HCT116 (cell line): ENCODE results near the gene STAU1. TPM values are rescaled to one million over a fixed set of nuclear protein-coding genes. Genes with fewer than 3 reads are reported as not detected.
"Not testable (repeated sequence)": the region's sequence is repeated elsewhere in the genome, so short reads cannot be mapped to it uniquely, and the experiment has no call there.

Experiments
- ATAC-seq: fragments of 200-7000 bp; cut with Tn5 transposase; 2 replicates; pipeline ENCODE4 v1.9.1; 2020; ENCODE audit warnings: mild to moderate bottlenecking, moderate library complexity
- BruUV-seq: library from RNA; stranded (reverse); fragments of 400-500 nt; replicated peaks from 2 replicates; lab custom pipeline; 2021; lab: Mats Ljungman, UMichigan
- CTCF ChIA-PET: fragments of 300-600 bp; sonication (Branson Sonifier 250); formaldehyde crosslinking; loops from one replicate; lab custom pipeline; 2021; ENCODE audit warnings: antibody characterized with exemption; lab: Charles Lee
- POLR2A ChIA-PET: fragments of 300-600, 350-600 bp; sonication (Branson Sonifier 250); formaldehyde crosslinking; loops from one replicate; lab custom pipeline; 2021; ENCODE audit warnings: antibody characterized with exemption; lab: Charles Lee
- RAD21 ChIA-PET, 2 experiments: fragments of 300-600 bp; sonication (Branson Sonifier 250); formaldehyde crosslinking; loops; one replicate each; lab custom pipeline; 2023; ENCODE audit warnings: low total read pairs in 2 of 2; ENCODE audit not compliant: uncharacterized antibody in 2 of 2, unreplicated experiment in 2 of 2, low non-redundant PET in 1 of 2; lab: Charles Lee
- DNase-seq: peaks from one replicate; pipeline ENCODE4 v3.0.0-alpha.2; 2010; ENCODE audit warnings: low read depth, low spot score
- H2AFZ ChIP-seq: fragments of 200-600 bp; shearing (Covaris generic), sonication (generic); 2 replicates; pipeline ENCODE4 v1.6.1; 2017; ENCODE audit warnings: low read depth, mixed run types, mixed read lengths, antibody characterized with exemption, low read length; ENCODE audit not compliant: poor library complexity, severe bottlenecking
- H3K27ac ChIP-seq: 2 replicates; pipeline ENCODE4 v1.5.1; 2012; ENCODE audit warnings: low read depth, low read length
- H3K27me3 ChIP-seq: fragments of 200-600 bp; sonication (generic); 2 replicates; pipeline ENCODE4 v1.6.1; 2016; ENCODE audit warnings: mixed run types, low read length, mixed read lengths; ENCODE audit not compliant: insufficient read depth
- H3K36me3 ChIP-seq, 2 experiments: fragments of 200-500 bp in 1 of 2; fragments of 200-600 bp in 1 of 2; sonication (Bioruptor generic) in 1 of 2; sonication (generic) in 1 of 2; 2 replicates each; pipeline versions ENCODE4 v1.5.1 to v1.6.1; 2014 to 2016; ENCODE audit warnings: low read length in 2 of 2, inconsistent platforms in 1 of 2, mixed read lengths in 1 of 2, mixed run types in 1 of 2; ENCODE audit not compliant: insufficient read depth in 2 of 2, control insufficient read depth in 1 of 2
- H3K4me1 ChIP-seq, 2 experiments: fragments of 200-600 bp in 1 of 2; sonication (generic) in 1 of 2; 2 replicates each; pipeline versions ENCODE4 v1.5.1 to v1.6.1; 2012 to 2017; ENCODE audit warnings: low read length in 2 of 2, inconsistent platforms in 1 of 2, mild to moderate bottlenecking in 1 of 2, mixed read lengths in 1 of 2, mixed run types in 1 of 2, moderate library complexity in 1 of 2; ENCODE audit not compliant: insufficient read depth in 2 of 2, control insufficient read depth in 1 of 2
- H3K4me2 ChIP-seq: fragments of 200-600 bp; sonication (generic); 2 replicates; pipeline ENCODE4 v1.6.1; 2017; ENCODE audit warnings: mixed run types, low read length, mixed read lengths
- H3K4me3 ChIP-seq, 2 experiments: fragments of 200-600 bp in 1 of 2; sonication (generic) in 1 of 2; replicated peaks in 1 of 2; 2 replicates each; pipeline ENCODE4 v1.5.1; 2011 to 2016; ENCODE audit warnings: low read length in 2 of 2, control low read depth in 1 of 2, low read depth in 1 of 2, mild to moderate bottlenecking in 1 of 2, mixed read lengths in 1 of 2, mixed run types in 1 of 2
- H3K79me2 ChIP-seq: fragments of 200-600 bp; sonication (generic); 2 replicates; pipeline ENCODE4 v1.6.1; 2017; ENCODE audit warnings: mild to moderate bottlenecking, mixed run types, low read length, moderate library complexity, mixed read lengths; ENCODE audit not compliant: insufficient read depth
- H3K9ac ChIP-seq: fragments of 200-600 bp; sonication (generic); 2 replicates; pipeline ENCODE4 v1.6.1; 2016; ENCODE audit warnings: low read length, mixed read lengths
- H3K9me2 ChIP-seq: fragments of 200-600 bp; sonication (generic), shearing (Covaris generic); 2 replicates; pipeline ENCODE4 v1.6.1; 2017; ENCODE audit warnings: mixed run types, mild to moderate bottlenecking, moderate library complexity; ENCODE audit not compliant: insufficient read depth
- H3K9me3 ChIP-seq, 2 experiments: fragments of 200-500 bp in 1 of 2; fragments of 200-600 bp in 1 of 2; sonication (Bioruptor generic) in 1 of 2; sonication (generic) in 1 of 2; 2 replicates each; pipeline ENCODE4 v1.6.1; 2014 to 2017; ENCODE audit warnings: low read length in 2 of 2, mixed read lengths in 2 of 2, inconsistent platforms in 1 of 2, low read depth in 1 of 2, mild to moderate bottlenecking in 1 of 2, mixed run types in 1 of 2, moderate library complexity in 1 of 2; ENCODE audit not compliant: control insufficient read depth in 1 of 2, insufficient read depth in 1 of 2
- H4K20me1 ChIP-seq: fragments of 200-600 bp; sonication (generic), shearing (Covaris generic); 2 replicates; pipeline ENCODE4 v1.6.1; 2017; ENCODE audit warnings: mixed run types, mild to moderate bottlenecking, moderate library complexity; ENCODE audit not compliant: insufficient read depth
- CBX3 ChIP-seq: IDR thresholded peaks from 2 replicates; pipeline ENCODE4 v1.6.1; 2012; ENCODE audit warnings: low read depth
- CEBPB ChIP-seq: IDR thresholded peaks from 2 replicates; pipeline ENCODE4 v1.6.1; 2012; ENCODE audit warnings: low read depth
- EGR1 ChIP-seq: IDR thresholded peaks from 2 replicates; pipeline ENCODE4 v1.6.1; 2012; ENCODE audit warnings: low read depth
- EZH2 ChIP-seq: fragments of 200-600 bp; sonication (generic); IDR thresholded peaks from 2 replicates; pipeline ENCODE4 v1.6.1; 2017; ENCODE audit warnings: antibody characterized with exemption, mixed run types
- EZH2phosphoT487 ChIP-seq: fragments of 200-600 bp; IDR thresholded peaks from 2 replicates; pipeline ENCODE4 v1.6.1; 2018; ENCODE audit warnings: antibody characterized with exemption, borderline replicate concordance
- POLR2A ChIP-seq: IDR thresholded peaks from 2 replicates; pipeline ENCODE4 v1.7.0; 2011; ENCODE audit warnings: borderline replicate concordance; ENCODE audit not compliant: insufficient read depth, insufficient read length; ENCODE audit errors: extremely low read depth
- POLR2AphosphoS5 ChIP-seq: IDR thresholded peaks from 2 replicates; pipeline ENCODE4 v1.6.1; 2011; ENCODE audit warnings: mild to moderate bottlenecking, low read depth, low read length, moderate library complexity
- SP1 ChIP-seq: IDR thresholded peaks from 2 replicates; pipeline ENCODE4 v1.6.1; 2012; ENCODE audit warnings: low read depth
- SRF ChIP-seq: IDR thresholded peaks from 2 replicates; pipeline ENCODE4 v1.6.1; 2012; ENCODE audit warnings: low read depth
- YY1 ChIP-seq: IDR thresholded peaks from 2 replicates; pipeline ENCODE4 v1.6.1; 2011; ENCODE audit warnings: low read length, low read depth, moderate library complexity, mild to moderate bottlenecking; ENCODE audit not compliant: insufficient replicate concordance; ENCODE audit errors: extremely low read depth
- ZFX ChIP-seq: fragments of 450-650 bp; IDR thresholded peaks from 2 replicates; pipeline ENCODE4 v1.6.1; 2017
- ZNF274 ChIP-seq: fragments of 200-500 bp; sonication (Bioruptor generic); IDR thresholded peaks from 2 replicates; pipeline ENCODE4 v1.6.1; 2014; ENCODE audit warnings: mild to moderate bottlenecking, low read depth, low read length, inconsistent platforms
- intact Hi-C: fragments of 100-400 bp; cut with micrococcal nuclease; formaldehyde crosslinking; loops from 2 replicates; pipeline ENCODE4 v1.10.0; 2022
- total RNA-seq: library from RNA; stranded (reverse); gene quantifications from one replicate; pipeline ENCODE4 v1.2.1, GENCODE V29; 2021; ENCODE audit not compliant: unreplicated experiment
- TF ChIP-seq, protein P1 (sequence below), 3 experiments: fragments of 200-600 bp in 1 of 3; sonication (generic) in 1 of 3; IDR thresholded peaks in 2 of 3; conservative IDR thresholded peaks in 1 of 3; 2 replicates each; pipeline ENCODE4 v1.5.1; 2012 to 2017; ENCODE audit warnings: low read depth in 2 of 3, low read length in 2 of 3, antibody characterized with exemption in 1 of 3, borderline replicate concordance in 1 of 3, control low read depth in 1 of 3, mild to moderate bottlenecking in 1 of 3, mixed read lengths in 1 of 3, mixed run types in 1 of 3, moderate library complexity in 1 of 3; ENCODE audit not compliant: insufficient read depth in 1 of 3
- TF ChIP-seq, protein P2 (sequence below): IDR thresholded peaks from 2 replicates; pipeline ENCODE4 v1.6.1; 2012; ENCODE audit warnings: low read depth
- TF ChIP-seq, protein P3 (sequence below): IDR thresholded peaks from 2 replicates; pipeline ENCODE4 v1.6.1; 2012

STAU1 gene
- total RNA-seq, 1 experiment from 2014 or later, result 90.3 TPM

DNA sequence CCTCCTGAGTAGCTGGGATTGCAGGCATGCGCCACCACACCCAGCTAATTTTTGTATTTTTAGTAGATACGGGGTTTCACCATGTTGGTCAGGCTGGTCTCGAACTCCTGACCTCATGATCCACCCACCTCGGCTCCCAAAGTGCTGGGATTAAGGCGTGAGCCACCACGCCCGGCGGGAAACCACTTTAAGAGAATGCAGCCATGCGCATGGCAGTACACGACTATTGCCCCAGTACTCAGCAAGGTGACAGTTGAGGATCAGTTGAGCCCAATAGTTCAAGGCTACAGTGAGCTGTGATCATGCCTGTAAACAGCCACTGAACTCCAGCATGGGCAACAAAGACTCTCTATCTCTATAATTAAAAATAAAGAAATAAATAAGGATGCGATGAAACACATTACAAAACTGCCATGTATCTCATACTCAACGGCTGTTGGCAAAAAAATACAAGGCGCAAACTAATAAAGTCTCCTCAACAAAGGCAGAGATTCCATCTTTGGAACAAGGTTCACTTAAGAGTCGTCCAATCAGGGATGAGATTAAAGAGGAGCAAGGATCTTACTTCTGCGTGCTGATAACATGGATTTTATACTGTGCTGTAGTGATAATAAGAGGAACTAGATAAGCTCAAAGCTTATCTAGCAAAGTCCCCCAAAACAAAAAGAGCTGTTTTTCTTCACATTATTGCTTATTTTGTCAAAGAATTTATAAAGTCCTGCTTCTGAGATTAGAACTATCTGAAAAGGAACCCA lies 51.1 kb downstream of the STAU1 start:
- Histone ChIP-seq H3K36me3 (peaks cover 2 to 14% of the 10 kb centered on the region in 2 experiments; a peak in 3 of 4 replicates), H4K20me1 (no peaks in the 10 kb centered on the region), H3K4me1 (no peaks in the 10 kb centered on the region), H3K9me2 (no peaks in the 10 kb centered on the region), H3K79me2 (peaks cover 22% of the 10 kb centered on the region), H3K27me3 (no peaks in the 10 kb centered on the region), H3K4me2 (no peak overlapping the region), H3K27ac (no peak overlapping the region)
- no TSS peak for BruUV-seq
- ChIA-PET CTCF (no interaction called here), POLR2A (no interaction called here), RAD21 (no interaction called here)
- intact Hi-C loops, result no loop called here
- TF ChIP-seq, protein P1, sequence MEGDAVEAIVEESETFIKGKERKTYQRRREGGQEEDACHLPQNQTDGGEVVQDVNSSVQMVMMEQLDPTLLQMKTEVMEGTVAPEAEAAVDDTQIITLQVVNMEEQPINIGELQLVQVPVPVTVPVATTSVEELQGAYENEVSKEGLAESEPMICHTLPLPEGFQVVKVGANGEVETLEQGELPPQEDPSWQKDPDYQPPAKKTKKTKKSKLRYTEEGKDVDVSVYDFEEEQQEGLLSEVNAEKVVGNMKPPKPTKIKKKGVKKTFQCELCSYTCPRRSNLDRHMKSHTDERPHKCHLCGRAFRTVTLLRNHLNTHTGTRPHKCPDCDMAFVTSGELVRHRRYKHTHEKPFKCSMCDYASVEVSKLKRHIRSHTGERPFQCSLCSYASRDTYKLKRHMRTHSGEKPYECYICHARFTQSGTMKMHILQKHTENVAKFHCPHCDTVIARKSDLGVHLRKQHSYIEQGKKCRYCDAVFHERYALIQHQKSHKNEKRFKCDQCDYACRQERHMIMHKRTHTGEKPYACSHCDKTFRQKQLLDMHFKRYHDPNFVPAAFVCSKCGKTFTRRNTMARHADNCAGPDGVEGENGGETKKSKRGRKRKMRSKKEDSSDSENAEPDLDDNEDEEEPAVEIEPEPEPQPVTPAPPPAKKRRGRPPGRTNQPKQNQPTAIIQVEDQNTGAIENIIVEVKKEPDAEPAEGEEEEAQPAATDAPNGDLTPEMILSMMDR (IDR thresholded peaks at IDR 0.05 in 2 of 3, conservative IDR thresholded peaks at IDR 0.05 in 1 of 3; ENCODE audit: borderline replicate concordance in 1 of 3, insufficient read depth in 1 of 3, low read depth in 2 of 3, low read length in 2 of 3), result no peak
- TF ChIP-seq SP1 (no peak), POLR2A (no peak), EZH2 (no peak), EZH2phosphoT487 (no peak), ZFX (no peak), POLR2AphosphoS5 (no peak), YY1 (no peak), CEBPB (no peak), ZNF274 (no peak), CBX3 (no peak), SRF (no peak), EGR1 (no peak)
- TF ChIP-seq, protein P2, sequence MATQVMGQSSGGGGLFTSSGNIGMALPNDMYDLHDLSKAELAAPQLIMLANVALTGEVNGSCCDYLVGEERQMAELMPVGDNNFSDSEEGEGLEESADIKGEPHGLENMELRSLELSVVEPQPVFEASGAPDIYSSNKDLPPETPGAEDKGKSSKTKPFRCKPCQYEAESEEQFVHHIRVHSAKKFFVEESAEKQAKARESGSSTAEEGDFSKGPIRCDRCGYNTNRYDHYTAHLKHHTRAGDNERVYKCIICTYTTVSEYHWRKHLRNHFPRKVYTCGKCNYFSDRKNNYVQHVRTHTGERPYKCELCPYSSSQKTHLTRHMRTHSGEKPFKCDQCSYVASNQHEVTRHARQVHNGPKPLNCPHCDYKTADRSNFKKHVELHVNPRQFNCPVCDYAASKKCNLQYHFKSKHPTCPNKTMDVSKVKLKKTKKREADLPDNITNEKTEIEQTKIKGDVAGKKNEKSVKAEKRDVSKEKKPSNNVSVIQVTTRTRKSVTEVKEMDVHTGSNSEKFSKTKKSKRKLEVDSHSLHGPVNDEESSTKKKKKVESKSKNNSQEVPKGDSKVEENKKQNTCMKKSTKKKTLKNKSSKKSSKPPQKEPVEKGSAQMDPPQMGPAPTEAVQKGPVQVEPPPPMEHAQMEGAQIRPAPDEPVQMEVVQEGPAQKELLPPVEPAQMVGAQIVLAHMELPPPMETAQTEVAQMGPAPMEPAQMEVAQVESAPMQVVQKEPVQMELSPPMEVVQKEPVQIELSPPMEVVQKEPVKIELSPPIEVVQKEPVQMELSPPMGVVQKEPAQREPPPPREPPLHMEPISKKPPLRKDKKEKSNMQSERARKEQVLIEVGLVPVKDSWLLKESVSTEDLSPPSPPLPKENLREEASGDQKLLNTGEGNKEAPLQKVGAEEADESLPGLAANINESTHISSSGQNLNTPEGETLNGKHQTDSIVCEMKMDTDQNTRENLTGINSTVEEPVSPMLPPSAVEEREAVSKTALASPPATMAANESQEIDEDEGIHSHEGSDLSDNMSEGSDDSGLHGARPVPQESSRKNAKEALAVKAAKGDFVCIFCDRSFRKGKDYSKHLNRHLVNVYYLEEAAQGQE, result no peak
- TF ChIP-seq, protein P3, sequence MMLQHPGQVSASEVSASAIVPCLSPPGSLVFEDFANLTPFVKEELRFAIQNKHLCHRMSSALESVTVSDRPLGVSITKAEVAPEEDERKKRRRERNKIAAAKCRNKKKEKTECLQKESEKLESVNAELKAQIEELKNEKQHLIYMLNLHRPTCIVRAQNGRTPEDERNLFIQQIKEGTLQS, result no peak
- TF ChIP-seq, all 23 proteins: peak for 0
- H2AFZ ChIP-seq, result no peak overlapping the region
- no peak for DNase-seq
- no peak overlapping the region for H3K9ac ChIP-seq
- ATAC-seq, result no peak
- no peaks in the 10 kb centered on the region for H3K9me3 ChIP-seq
- no peak overlapping the region for H3K4me3 ChIP-seq

DNA sequence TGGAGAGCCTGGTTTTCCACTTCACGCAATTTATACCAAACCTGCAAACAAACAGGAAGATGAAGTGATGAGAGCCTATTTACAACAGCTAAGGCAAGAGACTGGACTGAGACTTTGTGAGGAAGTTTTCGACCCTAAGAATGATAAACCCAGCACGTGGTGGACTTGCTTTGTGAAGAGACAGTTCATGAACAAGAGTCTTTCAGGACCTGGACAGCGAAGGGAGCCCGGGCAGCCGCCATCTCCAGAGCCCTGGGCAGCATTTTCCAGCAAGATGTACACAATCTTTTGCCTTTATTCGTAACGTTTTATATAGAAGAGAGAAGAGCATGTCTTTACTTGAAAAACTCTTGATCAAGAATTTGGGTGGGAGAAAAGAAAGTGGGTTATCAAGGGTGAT lies 53.3 kb downstream of the STAU1 start:
- H3K9me3 ChIP-seq, H3K4me2 ChIP-seq, H3K27me3 ChIP-seq, H3K27ac ChIP-seq, H2AFZ ChIP-seq, BruUV-seq, H3K4me3 ChIP-seq, POLR2A ChIA-PET, H4K20me1 ChIP-seq, DNase-seq, RAD21 ChIA-PET, H3K9ac ChIP-seq, ATAC-seq, H3K9me2 ChIP-seq, H3K4me1 ChIP-seq: not testable (repeated sequence)
- CTCF ChIA-PET, result interaction anchor here (0.7 to 2.8 kb wide), 2 partner anchors 83 to 1278 kb away, joined by 4 to 57 read pairs; partner anchors contain the start of gene DDX27
- Histone ChIP-seq H3K36me3 (peaks cover 3 to 14% of the 10 kb centered on the region in 2 experiments; a peak in 3 of 4 replicates), H3K79me2 (peaks cover 16% of the 10 kb centered on the region)
- intact Hi-C loops, result loop anchor here (5.0 kb wide), 1 partner anchor 188 kb away; no protein-coding TSS in a partner anchor
